A549 (cell line): ENCODE measurements around the gene RSL24D1. TPM values are rescaled to one million over a fixed set of nuclear protein-coding genes. Genes with fewer than 3 reads are reported as not detected.

Source experiments
- ATAC-seq, 2 experiments: fragments of 200-7000 bp in 1 of 2; fragments of >200 bp in 1 of 2; cut with Nextera tagmentation in 1 of 2; cut with Tn5 transposase in 1 of 2; 3 replicates each; pipeline versions ENCODE4 v1.8.0 to v1.9.1; 2018 to 2020; ENCODE audit warnings: mild to moderate bottlenecking in 1 of 2, moderate library complexity in 1 of 2
- CTCF ChIA-PET: fragments of 300-600 bp; sonication (Branson Sonifier 250); formaldehyde crosslinking; extraction: SDS; loops from one replicate; lab custom pipeline; 2021; ENCODE audit warnings: antibody characterized with exemption, inconsistent platforms; lab: Yijun Ruan, JAX
- POLR2A ChIA-PET: fragments of 350-600 bp; formaldehyde crosslinking; extraction: SDS; loops from one replicate; lab custom pipeline; 2021; ENCODE audit warnings: antibody characterized with exemption, inconsistent platforms; lab: Yijun Ruan, JAX
- DNase-seq, 2 experiments: peaks; one replicate each; pipeline versions ENCODE4 v3.0.0 to v3.0.0-alpha.2; 2011 to 2016; ENCODE audit warnings: low read depth in 1 of 2, low spot score in 1 of 2
- FAIRE-seq: peaks from 2 replicates; lab custom pipeline; 2011; peaks lifted over from hg19 to GRCh38; lab: Jason Lieb, UNC
- H3K27ac ChIP-seq, 2 experiments: fragments of >200 bp; sonication (Bioruptor Twin); formaldehyde crosslinking; 3 replicates each; pipeline ENCODE4 v1.5.1; 2016 to 2017
- H3K4me1 ChIP-seq: fragments of >200 bp; sonication (Bioruptor Twin); formaldehyde crosslinking; 3 replicates; pipeline ENCODE4 v1.6.1; 2016
- H3K4me2 ChIP-seq: fragments of >200 bp; sonication (Bioruptor Twin); formaldehyde crosslinking; 3 replicates; pipeline ENCODE4 v1.6.1; 2016
- H3K4me3 ChIP-seq: fragments of >200 bp; sonication (Bioruptor Twin); formaldehyde crosslinking; 3 replicates; pipeline ENCODE4 v1.5.1; 2016
- H3K9me3 ChIP-seq: fragments of >200 bp; sonication (Bioruptor Twin); formaldehyde crosslinking; 3 replicates; pipeline ENCODE4 v1.6.1; 2016
- CBX2 ChIP-seq: fragments of 200-600 bp; sonication (generic); IDR thresholded peaks from 2 replicates; pipeline ENCODE4 v1.6.1; 2016; ENCODE audit warnings: low read depth, mild to moderate bottlenecking, borderline replicate concordance
- CBX8 ChIP-seq: fragments of 200-600 bp; sonication (generic); IDR thresholded peaks from 2 replicates; pipeline ENCODE4 v1.6.1; 2016
- CHD2 ChIP-seq: fragments of 150-350 bp; IDR thresholded peaks from 2 replicates; pipeline ENCODE4 v1.6.1; 2014; ENCODE audit warnings: low read length; ENCODE audit not compliant: partially characterized antibody
- EHF ChIP-seq: fragments of 250-450 bp; sonication (Bioruptor Pico); IDR thresholded peaks from 2 replicates; pipeline ENCODE4 v1.5.0; 2020; ENCODE audit warnings: mild to moderate bottlenecking
- EHMT2 ChIP-seq: fragments of 200-600 bp; sonication (generic); IDR thresholded peaks from 2 replicates; pipeline ENCODE4 v1.6.1; 2016; ENCODE audit warnings: antibody characterized with exemption, low read depth, mild to moderate bottlenecking, moderate library complexity
- EP300 ChIP-seq, 2 experiments: fragments of >200 bp; sonication (Bioruptor Twin); formaldehyde crosslinking; IDR thresholded peaks; 2 replicates in 1 of 2; 3 replicates in 1 of 2; pipeline ENCODE4 v1.6.1; 2016 to 2017
- ESRRA ChIP-seq: fragments of 150-350 bp; IDR thresholded peaks from 2 replicates; pipeline ENCODE4 v1.6.1; 2014; ENCODE audit warnings: mild to moderate bottlenecking, low read length, borderline replicate concordance
- FOSL2 ChIP-seq, 2 experiments: fragments of 450-650 bp in 1 of 2; fragments of >200 bp in 1 of 2; sonication (Bioruptor Twin) in 1 of 2; formaldehyde crosslinking; IDR thresholded peaks; 2 replicates each; pipeline versions ENCODE4 v1.5.0 to v1.6.1; 2016 to 2020; ENCODE audit warnings: mild to moderate bottlenecking in 1 of 2, moderate library complexity in 1 of 2
- HDAC2 ChIP-seq: fragments of 200-600 bp; sonication (generic); IDR thresholded peaks from 2 replicates; pipeline ENCODE4 v1.6.1; 2016
- MAFK ChIP-seq: fragments of 450-650 bp; IDR thresholded peaks from 2 replicates; pipeline ENCODE4 v1.6.1; 2014; ENCODE audit not compliant: partially characterized antibody
- NPAS2 ChIP-seq: fragments of 250-450 bp; sonication (Bioruptor Pico); IDR thresholded peaks from 2 replicates; pipeline ENCODE4 v1.8.0; 2022; ENCODE audit warnings: mild to moderate bottlenecking, moderate library complexity, borderline replicate concordance
- NR3C1 ChIP-seq: fragments of >200 bp; sonication (Bioruptor Twin); formaldehyde crosslinking; IDR thresholded peaks from 3 replicates; pipeline ENCODE4 v1.6.1; 2017
- RFX5 ChIP-seq: fragments of 450-650 bp; IDR thresholded peaks from 2 replicates; pipeline ENCODE4 v1.7.1; 2014; ENCODE audit warnings: antibody characterized with exemption, mild to moderate bottlenecking, moderate library complexity
- SMC3 ChIP-seq: fragments of >200 bp; sonication (Bioruptor Twin); formaldehyde crosslinking; IDR thresholded peaks from 3 replicates; pipeline ENCODE4 v1.6.1; 2018; ENCODE audit warnings: inconsistent platforms
- ZFP36 ChIP-seq: fragments of 450-650 bp; IDR thresholded peaks from 2 replicates; pipeline ENCODE4 v1.6.1; 2014; ENCODE audit warnings: borderline replicate concordance; ENCODE audit not compliant: partially characterized antibody
- ZNF302 ChIP-seq: fragments of 250-450 bp; sonication (Bioruptor Pico); IDR thresholded peaks from 2 replicates; pipeline ENCODE4 v1.9.0; 2021; ENCODE audit warnings: inconsistent platforms, mild to moderate bottlenecking, moderate library complexity
- WGBS: methylation state at CpG from one replicate; pipeline ENCODE4 v1.1.6; 2017; ENCODE audit errors: missing lambda C conversion rate; 5-methylcytosine and 5-hydroxymethylcytosine counted together
- polyA plus RNA-seq, 4 experiments: library from polyadenylated mRNA; depleted of rRNA in 3 of 4; stranded (reverse); fragments of >200 nt; fragmentation: RNase III in 1 of 4; extraction: RNeasy Plus Mini Kit Qiagen cat#74134 plus additional on column Dnase treatment in 1 of 4; gene quantifications; 2 replicates in 3 of 4; 3 replicates in 1 of 4; pipeline ENCODE4 v1.2.3, GENCODE V29; 2011 to 2017
- TF ChIP-seq, protein P1 (sequence below): fragments of 250-450 bp; sonication (Bioruptor Pico); IDR thresholded peaks from 2 replicates; pipeline ENCODE4 v1.5.0; 2020; ENCODE audit warnings: low read depth, mild to moderate bottlenecking, moderate library complexity
- TF ChIP-seq, protein P2 (sequence below): IDR thresholded peaks from 2 replicates; pipeline ENCODE4 v1.6.1; 2012; ENCODE audit warnings: low read depth, borderline replicate concordance
- TF ChIP-seq, protein P3 (sequence below): fragments of >200 bp; sonication (Bioruptor Twin); formaldehyde crosslinking; IDR thresholded peaks from 3 replicates; pipeline ENCODE4 v1.6.1; 2016
- TF ChIP-seq, protein P4 (sequence below): IDR thresholded peaks from 2 replicates; pipeline ENCODE4 v1.6.1; 2012
- TF ChIP-seq, protein P5 (sequence below): fragments of 250-450 bp; sonication (Bioruptor Pico); IDR thresholded peaks from 2 replicates; pipeline ENCODE4 v1.5.0; 2021; ENCODE audit warnings: mild to moderate bottlenecking, moderate library complexity, borderline replicate concordance

The RSL24D1 gene
- polyA plus RNA-seq, 2 of the 4 experiments (the other 2 are of a cell fraction) = 104 to 257 TPM

DNA sequence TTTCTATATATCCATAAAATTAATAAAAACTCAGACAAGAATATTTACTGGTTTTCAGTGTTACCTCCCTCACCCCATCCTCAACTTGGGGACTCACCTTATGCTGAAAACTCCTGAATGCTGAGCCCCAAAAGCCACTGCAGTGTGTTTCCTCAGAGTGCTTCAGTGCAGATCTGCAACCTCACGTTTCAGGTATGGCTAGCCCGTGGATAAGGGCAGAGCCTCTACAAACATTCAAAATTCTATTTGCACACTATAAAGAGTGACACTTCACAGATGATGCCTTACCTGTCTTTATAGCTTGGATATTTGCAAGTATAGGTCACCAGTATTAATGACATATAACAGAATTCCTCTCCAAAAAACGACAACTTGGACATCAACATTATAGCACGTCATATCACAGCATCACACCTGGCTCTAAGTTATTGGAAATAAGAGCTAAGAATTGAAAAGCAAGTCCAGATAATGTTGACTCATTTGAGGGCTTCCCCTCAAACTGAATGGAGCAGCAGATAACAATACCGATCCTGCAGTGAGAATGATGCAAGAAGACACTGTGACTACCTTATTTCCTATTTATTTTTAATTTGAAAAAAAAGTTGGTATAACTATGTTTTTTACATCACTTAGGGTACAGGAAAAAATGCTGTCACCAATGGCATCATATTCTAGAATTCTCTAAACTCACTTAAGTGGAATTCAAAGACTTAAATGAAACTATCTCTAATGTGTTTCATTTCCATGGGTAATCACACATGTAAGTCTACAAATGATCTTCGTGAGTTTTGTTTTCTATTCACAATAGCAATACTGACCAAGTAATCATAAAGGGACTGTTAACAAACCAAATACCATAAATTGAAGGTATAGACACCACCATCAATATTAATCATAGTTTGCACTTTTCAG is 40.7 kb upstream of the RSL24D1 start:
- Histone ChIP-seq H3K9me3 (no peaks in the 10 kb centered on the region), H3K27ac (no peak overlapping the region), H3K4me2 (no peak overlapping the region), H3K4me3 (no peak overlapping the region), H3K4me1 (no peaks in the 10 kb centered on the region)
- DNase-seq (no peak), FAIRE-seq (peak; percentile 23), ATAC-seq (no peak)
- ChIA-PET CTCF (interaction anchor here (0.6 to 1.9 kb wide), 4 partner anchors 19 to 202 kb away, joined by 3 to 8 read pairs (median 4); no protein-coding TSS in a partner anchor), POLR2A (no interaction called here)
- no peak for TF ChIP-seq FOSL2 (IDR thresholded peaks at IDR 0.05)
- TF ChIP-seq FOSL2 (CRISPR knock-in tag; IDR thresholded peaks at IDR 0.05) = no peak
- TF ChIP-seq EP300 (IDR thresholded peaks at IDR 0.05) = no peak
- TF ChIP-seq, protein P1, sequence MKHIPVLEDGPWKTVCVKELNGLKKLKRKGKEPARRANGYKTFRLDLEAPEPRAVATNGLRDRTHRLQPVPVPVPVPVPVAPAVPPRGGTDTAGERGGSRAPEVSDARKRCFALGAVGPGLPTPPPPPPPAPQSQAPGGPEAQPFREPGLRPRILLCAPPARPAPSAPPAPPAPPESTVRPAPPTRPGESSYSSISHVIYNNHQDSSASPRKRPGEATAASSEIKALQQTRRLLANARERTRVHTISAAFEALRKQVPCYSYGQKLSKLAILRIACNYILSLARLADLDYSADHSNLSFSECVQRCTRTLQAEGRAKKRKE = no peak
- no peak for TF ChIP-seq ZFP36
- TF ChIP-seq ESRRA = no peak
- no peak for TF ChIP-seq CHD2
- 75% methylated on average over 6 of the region's 6 CpGs for WGBS

DNA sequence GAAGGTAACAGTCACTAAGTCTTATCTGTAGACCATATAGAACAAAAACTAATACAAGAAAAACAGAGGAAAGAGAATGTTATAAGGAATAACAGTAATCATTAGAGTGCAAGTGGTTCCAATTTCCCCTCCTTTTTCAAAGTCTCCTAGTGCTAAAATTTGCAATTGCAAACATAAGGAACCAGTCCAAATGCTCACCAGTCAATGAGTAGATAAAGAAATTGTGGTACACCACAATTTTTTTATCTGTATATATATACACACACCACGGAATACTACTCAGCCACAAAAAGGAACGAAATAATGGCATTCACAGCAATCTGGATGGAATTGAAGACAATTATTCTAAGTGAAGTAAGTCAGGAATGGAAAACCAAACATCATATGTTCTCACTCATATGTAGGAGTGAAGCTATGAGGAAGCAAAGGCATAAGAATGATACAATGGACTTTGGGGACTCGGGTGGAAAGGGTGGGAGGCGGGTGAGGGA is 38.9 kb upstream of the RSL24D1 start:
- ChIA-PET POLR2A (no interaction called here), CTCF (interaction anchor here (1.5 kb wide), 1 partner anchor 55 kb away, joined by 5 read pairs; no protein-coding TSS in a partner anchor)
- WGBS = 78% methylated on average over 4 of the region's 4 CpGs
- Histone ChIP-seq H3K27ac (no peak overlapping the region), H3K9me3 (no peaks in the 10 kb centered on the region), H3K4me1 (no peaks in the 10 kb centered on the region), H3K4me3 (no peak overlapping the region), H3K4me2 (no peak overlapping the region)
- ATAC-seq (no peak), DNase-seq (no peak), FAIRE-seq (no peak)
- TF ChIP-seq, protein P2, sequence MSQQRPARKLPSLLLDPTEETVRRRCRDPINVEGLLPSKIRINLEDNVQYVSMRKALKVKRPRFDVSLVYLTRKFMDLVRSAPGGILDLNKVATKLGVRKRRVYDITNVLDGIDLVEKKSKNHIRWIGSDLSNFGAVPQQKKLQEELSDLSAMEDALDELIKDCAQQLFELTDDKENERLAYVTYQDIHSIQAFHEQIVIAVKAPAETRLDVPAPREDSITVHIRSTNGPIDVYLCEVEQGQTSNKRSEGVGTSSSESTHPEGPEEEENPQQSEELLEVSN = no peak

DNA sequence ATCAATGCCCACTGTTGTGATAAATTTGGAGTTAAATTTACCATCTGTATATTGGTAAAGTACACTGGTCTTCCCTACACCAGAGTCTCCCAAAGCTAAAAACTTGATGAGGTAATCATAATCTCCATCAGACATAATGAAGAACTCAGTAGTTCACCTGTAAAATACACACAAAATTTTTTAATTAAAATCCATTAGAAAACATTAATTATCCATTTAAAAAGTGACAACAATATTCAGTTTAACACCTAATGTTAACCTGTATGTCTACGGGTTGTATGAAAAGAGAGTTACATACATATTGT is 38.0 kb upstream of the RSL24D1 start:
- ChIA-PET CTCF (no interaction called here), POLR2A (no interaction called here)
- Histone ChIP-seq H3K4me2 (no peak overlapping the region), H3K9me3 (no peaks in the 10 kb centered on the region), H3K4me3 (no peak overlapping the region), H3K4me1 (no peaks in the 10 kb centered on the region), H3K27ac (no peak overlapping the region)
- TF ChIP-seq MAFK (peak; percentile 66), HDAC2 (no peak), EHF (CRISPR knock-in tag) (no peak), ZNF302 (CRISPR knock-in tag) (no peak), SMC3 (no peak), EHMT2 (no peak)
- TF ChIP-seq, protein P3, sequence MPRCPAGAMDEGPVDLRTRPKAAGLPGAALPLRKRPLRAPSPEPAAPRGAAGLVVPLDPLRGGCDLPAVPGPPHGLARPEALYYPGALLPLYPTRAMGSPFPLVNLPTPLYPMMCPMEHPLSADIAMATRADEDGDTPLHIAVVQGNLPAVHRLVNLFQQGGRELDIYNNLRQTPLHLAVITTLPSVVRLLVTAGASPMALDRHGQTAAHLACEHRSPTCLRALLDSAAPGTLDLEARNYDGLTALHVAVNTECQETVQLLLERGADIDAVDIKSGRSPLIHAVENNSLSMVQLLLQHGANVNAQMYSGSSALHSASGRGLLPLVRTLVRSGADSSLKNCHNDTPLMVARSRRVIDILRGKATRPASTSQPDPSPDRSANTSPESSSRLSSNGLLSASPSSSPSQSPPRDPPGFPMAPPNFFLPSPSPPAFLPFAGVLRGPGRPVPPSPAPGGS = no peak
- no peak for ATAC-seq
- no peak for FAIRE-seq
- no peak for DNase-seq
- 92% methylated on average over 1 of the region's 1 CpG for WGBS

DNA sequence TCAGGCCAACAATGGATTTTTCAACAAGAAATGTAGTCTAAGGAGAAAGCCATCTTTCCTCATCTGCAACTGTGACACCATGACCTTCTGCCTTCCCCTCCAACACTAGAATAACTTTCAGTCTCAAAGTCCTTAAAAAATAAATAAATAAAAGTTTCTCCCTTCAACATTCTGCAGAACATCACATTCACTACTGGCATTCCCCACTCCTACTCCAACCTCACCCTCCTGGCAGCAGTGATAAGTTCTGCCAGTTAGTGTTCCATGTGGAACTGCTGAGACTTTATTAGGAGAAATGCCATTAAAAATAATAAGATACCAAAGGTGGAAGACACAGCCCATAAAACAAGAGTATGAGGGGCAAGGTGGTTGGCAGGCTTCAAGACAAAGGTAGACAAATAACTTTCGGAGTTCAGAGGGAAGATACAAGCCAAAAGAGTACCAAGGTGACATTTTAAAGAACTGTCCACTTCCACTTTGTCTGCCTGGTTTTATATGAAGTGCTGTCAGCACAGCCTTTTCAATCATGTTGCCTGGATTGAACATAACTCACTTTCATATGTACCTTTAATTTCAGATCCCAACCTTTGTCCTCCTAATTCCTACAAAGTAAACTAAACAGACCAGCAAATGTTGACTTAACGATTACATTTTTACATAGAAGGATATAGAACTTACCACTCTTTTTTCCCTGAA is 37.5 kb upstream of the RSL24D1 start:
- no peak overlapping the region for H3K4me2 ChIP-seq
- POLR2A ChIA-PET = no interaction called here
- no peak for FAIRE-seq
- no peak overlapping the region for H3K4me3 ChIP-seq
- H3K9me3 ChIP-seq = no peaks in the 10 kb centered on the region
- WGBS = 55% methylated on average over 2 of the region's 2 CpGs
- CTCF ChIA-PET = no interaction called here
- no peak for DNase-seq
- no peak overlapping the region for H3K27ac ChIP-seq
- no peaks in the 10 kb centered on the region for H3K4me1 ChIP-seq
- no peak for ATAC-seq
- TF ChIP-seq RFX5 (no peak), SMC3 (no peak), EHF (CRISPR knock-in tag) (no peak), NPAS2 (no peak), CBX8 (no peak), MAFK (no peak), ZFP36 (no peak), EHMT2 (no peak), CBX2 (no peak), NR3C1 (no peak)
- TF ChIP-seq, protein P4, sequence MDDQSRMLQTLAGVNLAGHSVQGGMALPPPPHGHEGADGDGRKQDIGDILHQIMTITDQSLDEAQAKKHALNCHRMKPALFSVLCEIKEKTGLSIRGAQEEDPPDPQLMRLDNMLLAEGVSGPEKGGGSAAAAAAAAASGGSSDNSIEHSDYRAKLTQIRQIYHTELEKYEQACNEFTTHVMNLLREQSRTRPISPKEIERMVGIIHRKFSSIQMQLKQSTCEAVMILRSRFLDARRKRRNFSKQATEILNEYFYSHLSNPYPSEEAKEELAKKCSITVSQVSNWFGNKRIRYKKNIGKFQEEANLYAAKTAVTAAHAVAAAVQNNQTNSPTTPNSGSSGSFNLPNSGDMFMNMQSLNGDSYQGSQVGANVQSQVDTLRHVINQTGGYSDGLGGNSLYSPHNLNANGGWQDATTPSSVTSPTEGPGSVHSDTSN = no peak
- TF ChIP-seq, protein P1 = no peak
- TF ChIP-seq, protein P5, sequence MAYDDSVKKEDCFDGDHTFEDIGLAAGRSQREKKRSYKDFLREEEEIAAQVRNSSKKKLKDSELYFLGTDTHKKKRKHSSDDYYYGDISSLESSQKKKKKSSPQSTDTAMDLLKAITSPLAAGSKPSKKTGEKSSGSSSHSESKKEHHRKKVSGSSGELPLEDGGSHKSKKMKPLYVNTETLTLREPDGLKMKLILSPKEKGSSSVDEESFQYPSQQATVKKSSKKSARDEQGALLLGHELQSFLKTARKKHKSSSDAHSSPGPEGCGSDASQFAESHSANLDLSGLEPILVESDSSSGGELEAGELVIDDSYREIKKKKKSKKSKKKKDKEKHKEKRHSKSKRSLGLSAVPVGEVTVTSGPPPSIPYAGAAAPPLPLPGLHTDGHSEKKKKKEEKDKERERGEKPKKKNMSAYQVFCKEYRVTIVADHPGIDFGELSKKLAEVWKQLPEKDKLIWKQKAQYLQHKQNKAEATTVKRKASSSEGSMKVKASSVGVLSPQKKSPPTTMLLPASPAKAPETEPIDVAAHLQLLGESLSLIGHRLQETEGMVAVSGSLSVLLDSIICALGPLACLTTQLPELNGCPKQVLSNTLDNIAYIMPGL = no peak
